Nephron (organoid): ENCODE measurements around the gene NPFFR2.

Experiments
- H3K27ac Mint-ChIP-seq, 3 experiments: 2 replicates each; pipeline ENCODE4 v1.8.0; 2020; ENCODE audit warnings: mixed read lengths in 3 of 3, mild to moderate bottlenecking in 2 of 3, moderate library complexity in 1 of 3
- H3K27me3 Mint-ChIP-seq: 2 replicates; pipeline ENCODE4 v1.8.0; 2021; ENCODE audit warnings: low read depth, mild to moderate bottlenecking, moderate library complexity, mixed read lengths
- H3K36me3 Mint-ChIP-seq: 2 replicates; pipeline ENCODE4 v1.8.0; 2020; ENCODE audit warnings: low read depth, mixed read lengths
- H3K4me1 Mint-ChIP-seq: 2 replicates; pipeline ENCODE4 v1.8.0; 2020; ENCODE audit warnings: mixed read lengths
- H3K4me3 Mint-ChIP-seq, 3 experiments: 2 replicates each; pipeline ENCODE4 v1.8.0; 2020; ENCODE audit warnings: mild to moderate bottlenecking in 3 of 3, mixed read lengths in 3 of 3, moderate library complexity in 2 of 3
- H3K9me3 Mint-ChIP-seq: 2 replicates; pipeline ENCODE4 v1.8.0; 2020; ENCODE audit warnings: mixed read lengths
- CTCF ChIP-seq, 3 experiments: fragments of 200-600 bp; sonication (generic); IDR thresholded peaks; one replicate each; pipeline ENCODE4 v1.5.0; 2021; ENCODE audit warnings: antibody characterized with exemption in 3 of 3; ENCODE audit not compliant: unreplicated experiment in 3 of 3

Gene NPFFR2

GRCh38 chr4:72011906-72012305 lies 19.9 kb upstream of the NPFFR2 start:
- Mint-ChIP-seq H3K9me3 (no peaks in the 10 kb centered on the region), H3K4me3 (no peak overlapping the region), H3K4me1 (no peaks in the 10 kb centered on the region), H3K27me3 (no peaks in the 10 kb centered on the region), H3K36me3 (no peaks in the 10 kb centered on the region), H3K27ac (no peak overlapping the region)
- no peak for TF ChIP-seq CTCF (IDR thresholded peaks at IDR 0.05; ENCODE audit: unreplicated experiment in 3 of 3)

- Mint-ChIP-seq H3K4me1 (no peaks in the 10 kb centered on the region), H3K27ac (no peak overlapping the region), H3K4me3 (no peak overlapping the region), H3K36me3 (no peaks in the 10 kb centered on the region), H3K27me3 (no peaks in the 10 kb centered on the region), H3K9me3 (no peaks in the 10 kb centered on the region)
- TF ChIP-seq CTCF (IDR thresholded peaks at IDR 0.05; ENCODE audit: unreplicated experiment in 3 of 3): no peak
Measured at GRCh38 chr4:72016011-72016410, 15.8 kb upstream of the NPFFR2 start.

- no peak for TF ChIP-seq CTCF (IDR thresholded peaks at IDR 0.05; ENCODE audit: unreplicated experiment in 3 of 3)
- Mint-ChIP-seq H3K27me3 (no peaks in the 10 kb centered on the region), H3K9me3 (no peaks in the 10 kb centered on the region), H3K36me3 (no peaks in the 10 kb centered on the region), H3K27ac (no peak overlapping the region), H3K4me1 (no peaks in the 10 kb centered on the region), H3K4me3 (no peak overlapping the region)
Measured at GRCh38 chr4:72019688-72020087, 12.1 kb upstream of the NPFFR2 start.

GRCh38 chr4:72022553-72022952 lies 9.2 kb upstream of the NPFFR2 start:
- H3K27me3 Mint-ChIP-seq: no peaks in the 10 kb centered on the region

GRCh38 chr4:72055566-72055965 lies 23.8 kb downstream of the NPFFR2 start:
- no peaks in the 10 kb centered on the region for H3K36me3 Mint-ChIP-seq
- H3K27me3 Mint-ChIP-seq: no peaks in the 10 kb centered on the region
- no peaks in the 10 kb centered on the region for H3K4me1 Mint-ChIP-seq
- no peak overlapping the region for H3K4me3 Mint-ChIP-seq
- TF ChIP-seq CTCF (IDR thresholded peaks at IDR 0.05; ENCODE audit: unreplicated experiment in 3 of 3): no peak
- no peaks in the 10 kb centered on the region for H3K9me3 Mint-ChIP-seq
- H3K27ac Mint-ChIP-seq: no peak overlapping the region

More at GRCh38 chr4:72022553-72022952, 9.2 kb upstream of the NPFFR2 start:
- Mint-ChIP-seq H3K9me3 (no peaks in the 10 kb centered on the region), H3K27ac (no peak overlapping the region), H3K36me3 (no peaks in the 10 kb centered on the region), H3K4me1 (no peaks in the 10 kb centered on the region), H3K4me3 (no peak overlapping the region)
- TF ChIP-seq CTCF (IDR thresholded peaks at IDR 0.05; ENCODE audit: unreplicated experiment in 3 of 3): no peak

GRCh38 chr4:72063726-72064125 lies 31.9 kb downstream of the NPFFR2 start:
- peak overlapping the region; percentile 60 to 82 (median 72) for H3K27ac Mint-ChIP-seq
- H3K27me3 Mint-ChIP-seq: no peaks in the 10 kb centered on the region
- no peaks in the 10 kb centered on the region for H3K36me3 Mint-ChIP-seq
- no peak for TF ChIP-seq CTCF (IDR thresholded peaks at IDR 0.05; ENCODE audit: unreplicated experiment in 3 of 3)
- no peak overlapping the region for H3K4me3 Mint-ChIP-seq
- H3K9me3 Mint-ChIP-seq: no peaks in the 10 kb centered on the region
- H3K4me1 Mint-ChIP-seq: no peaks in the 10 kb centered on the region
